CD4-positive, alpha-beta T cell treated with Interferon gamma for 1 hour (primary cell): ENCODE measurements around the gene KCND1.

Source experiments
- DNase-seq: peaks from one replicate; pipeline ENCODE4 v3.0.0-alpha.2; 2020

Gene KCND1

DNA sequence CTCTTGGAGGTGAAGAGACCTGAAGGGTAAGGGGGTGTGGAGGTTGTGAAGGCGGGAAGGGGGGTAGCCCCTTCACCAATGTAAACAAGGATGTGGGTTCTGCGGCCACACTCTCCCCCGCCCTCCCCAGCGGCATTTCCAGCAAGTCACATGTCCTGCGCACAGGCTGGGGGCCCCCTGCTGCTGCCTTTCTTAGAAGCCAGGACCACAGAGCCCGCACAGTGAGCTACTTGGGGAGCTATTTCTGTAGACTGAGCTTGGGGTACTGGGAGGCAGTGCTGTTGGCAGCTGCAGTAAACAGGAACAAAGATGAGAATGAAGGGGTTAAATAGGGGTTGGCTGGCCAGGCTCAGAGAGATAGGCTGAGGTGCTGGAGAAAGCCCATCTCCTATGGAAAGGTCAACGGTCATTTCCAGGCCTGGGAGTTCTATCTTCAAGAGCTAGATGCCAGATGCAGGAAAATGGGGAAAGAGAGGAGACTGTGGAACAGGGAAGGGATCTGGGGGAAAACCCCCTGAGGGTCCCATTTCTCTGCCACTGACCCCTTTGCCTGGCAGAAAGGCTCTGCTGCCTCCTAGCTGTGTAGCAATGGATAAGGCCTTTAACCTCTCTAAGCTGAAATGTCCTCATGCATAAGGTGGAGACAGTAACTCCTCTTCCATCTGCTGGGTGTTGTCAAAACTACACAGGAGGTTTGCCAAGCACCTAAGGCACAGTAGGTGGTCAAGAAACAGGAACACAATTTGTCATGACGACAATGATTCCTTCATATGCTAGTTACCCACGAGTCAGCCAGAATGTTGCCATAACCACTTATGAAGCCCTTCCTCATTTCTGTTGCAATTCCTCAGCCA lies 34.4 kb downstream of the KCND1 start:
- peak; percentile 95 for DNase-seq

DNA sequence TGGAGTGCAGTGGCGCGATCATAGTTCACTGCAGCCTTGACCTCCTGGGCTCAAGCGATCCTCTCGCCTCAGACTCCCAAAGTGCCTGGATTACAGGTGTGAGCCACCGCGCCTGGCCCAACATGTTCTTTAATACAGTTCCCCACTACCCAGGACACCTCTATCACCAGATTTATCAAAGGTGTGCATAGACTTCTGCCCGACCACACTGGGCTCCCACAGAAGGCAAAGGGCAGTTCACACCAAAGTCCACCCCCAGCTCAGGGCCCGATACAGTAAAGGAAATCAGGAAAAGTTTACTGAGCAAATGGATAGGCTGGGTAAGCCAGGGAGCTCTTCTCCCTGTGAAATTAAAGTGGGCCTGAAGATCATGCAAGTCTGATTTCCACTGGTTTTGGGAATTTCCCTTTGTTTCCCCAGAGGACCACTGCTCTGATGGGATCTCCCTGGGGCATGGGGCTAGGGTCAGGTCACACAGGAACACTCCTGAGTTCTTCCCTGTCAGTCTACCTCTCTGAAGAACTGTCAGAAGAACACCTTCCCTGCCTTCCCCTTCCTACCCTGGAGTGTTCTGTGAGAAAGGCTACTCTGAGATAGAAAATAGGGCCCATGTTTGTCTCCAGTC lies 35.1 kb downstream of the KCND1 start:
- no peak for DNase-seq

- DNase-seq = no peak
Measured at GRCh38 chrX:48935301-48935670, 36.4 kb downstream of the KCND1 start.

DNA sequence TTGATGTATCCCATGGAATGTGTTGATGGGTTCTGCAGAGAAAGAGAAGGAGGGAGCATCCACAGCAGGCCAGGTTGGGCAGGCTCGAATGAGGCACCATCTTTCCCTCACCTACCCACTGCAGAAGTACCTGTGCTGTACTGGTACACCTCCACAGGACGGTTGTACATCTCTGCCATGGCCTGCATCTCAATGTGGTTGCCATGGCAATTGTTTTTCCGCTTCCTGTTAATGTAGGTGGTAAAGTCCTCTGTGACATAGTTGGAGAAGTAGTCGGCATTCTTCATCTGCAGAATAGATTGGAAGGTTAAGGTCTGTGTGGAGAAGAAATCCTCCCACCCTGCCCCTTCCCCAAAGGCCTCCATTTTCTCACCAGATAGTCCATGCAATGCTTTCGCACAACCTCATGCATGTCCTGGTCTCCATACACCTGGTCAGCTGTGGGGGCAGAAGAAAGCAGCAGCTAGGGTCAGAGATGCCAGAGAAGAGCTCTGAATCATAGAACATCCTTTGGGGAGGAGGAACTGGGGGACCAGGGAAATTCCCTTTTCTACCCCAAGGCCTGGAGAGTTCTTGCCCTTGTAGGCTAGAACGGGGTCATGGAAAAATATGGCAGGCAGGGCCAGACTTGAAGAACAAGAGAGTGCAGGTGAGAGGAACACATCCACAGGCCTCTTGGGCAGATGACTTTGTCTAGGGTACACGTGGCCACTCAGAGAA lies 36.9 kb downstream of the KCND1 start:
- peak; percentile 66 for DNase-seq

DNA sequence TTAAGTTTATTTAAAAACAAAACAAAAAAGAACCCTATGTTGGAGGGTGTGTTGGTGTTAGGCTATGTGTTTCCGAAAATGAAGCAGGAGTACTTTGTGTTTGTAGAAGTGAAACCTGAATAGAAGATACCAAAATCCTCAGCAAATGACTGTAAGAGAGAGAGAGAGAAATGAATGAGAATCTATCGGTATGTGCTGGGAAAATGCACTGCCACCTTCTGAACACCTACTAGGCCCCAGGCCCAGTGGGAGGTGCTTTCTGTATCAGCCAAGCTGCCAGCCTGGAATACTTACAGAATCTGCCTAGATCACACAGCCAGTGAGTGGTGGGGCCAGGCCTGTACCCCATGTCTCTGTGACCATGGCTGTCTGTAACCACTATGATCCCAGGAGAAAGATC lies 37.9 kb downstream of the KCND1 start:
- DNase-seq = no peak

GRCh38 chrX:48927736-48928382 lies 43.8 kb downstream of the KCND1 start:
- no peak for DNase-seq

DNA sequence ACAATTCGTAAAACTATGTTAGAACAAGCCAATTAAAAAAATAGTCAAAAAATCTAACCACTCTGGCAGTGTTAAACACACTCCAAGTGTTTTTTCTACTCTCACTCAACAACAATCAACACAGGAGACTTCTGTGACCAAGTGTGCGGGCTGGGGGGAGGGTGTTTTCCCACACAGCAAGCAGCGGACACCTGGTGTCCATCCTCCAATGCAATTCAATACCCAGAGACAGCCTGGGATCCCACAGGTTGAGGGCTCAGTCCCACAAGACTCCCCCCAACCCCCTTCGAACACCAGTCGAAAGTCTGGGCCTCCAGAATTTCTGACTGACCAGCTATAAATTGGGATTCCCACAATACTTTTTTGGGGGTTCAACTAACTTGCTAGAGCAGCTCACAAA lies 44.5 kb downstream of the KCND1 start:
- DNase-seq = no peak

DNA sequence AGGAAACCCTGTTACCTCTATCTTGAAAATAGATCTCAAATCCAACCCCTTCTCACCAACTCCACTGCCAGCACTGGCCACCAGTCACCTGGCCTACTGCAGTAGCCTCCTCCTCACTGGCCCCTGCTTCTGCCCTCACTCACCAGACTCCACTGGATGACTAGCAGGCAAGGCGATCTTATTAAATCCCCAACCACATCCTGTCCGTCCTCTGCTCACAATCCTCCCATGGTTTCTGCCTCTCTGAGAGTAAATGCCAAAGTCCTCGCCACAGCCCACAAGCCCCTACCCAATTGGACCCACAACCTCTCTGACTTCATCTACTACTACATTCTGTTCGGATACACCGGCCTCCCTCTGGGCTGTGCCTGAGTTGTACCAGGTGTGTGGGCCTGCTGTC lies 47.4 kb downstream of the KCND1 start:
- DNase-seq = no peak

DNA sequence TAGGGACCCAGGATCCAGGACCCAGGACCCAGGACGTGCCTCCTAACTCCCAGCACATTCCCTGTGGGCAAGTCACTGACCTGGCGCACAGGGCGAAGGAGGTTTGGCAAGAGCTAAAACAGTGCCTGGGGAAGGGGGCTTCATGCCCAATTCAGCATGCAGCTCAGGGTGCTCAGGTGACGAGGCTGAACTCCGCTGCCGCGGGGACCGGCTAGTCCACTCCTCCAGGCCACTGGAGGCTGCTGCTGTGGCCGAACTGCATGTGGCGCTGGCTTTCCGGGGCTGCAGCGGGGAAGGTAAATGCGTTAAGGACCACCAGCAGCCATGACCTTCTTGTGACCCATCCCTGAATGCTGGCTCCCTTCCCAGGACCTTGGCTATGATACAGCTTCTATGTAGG lies 47.9 kb downstream of the KCND1 start:
- no peak for DNase-seq

DNA sequence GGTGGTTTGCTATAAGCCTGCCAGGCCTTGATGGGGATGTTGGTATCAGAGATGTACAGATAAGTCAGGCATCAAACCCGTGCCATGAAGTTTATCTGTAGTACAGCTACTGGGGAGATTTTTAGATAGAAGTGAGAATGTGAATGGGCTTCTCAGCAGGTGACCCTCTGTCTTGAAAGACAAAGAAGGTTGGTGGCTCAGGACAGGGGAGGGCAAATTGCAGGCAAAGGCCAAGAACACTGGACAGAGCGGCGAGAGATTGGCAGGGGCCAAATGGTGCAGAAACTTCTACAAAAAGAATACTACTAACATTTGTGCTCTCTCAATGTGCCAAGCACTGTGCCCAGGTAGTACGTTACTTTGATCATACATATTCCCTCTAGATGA lies 50.9 kb downstream of the KCND1 start:
- no peak for DNase-seq

DNA sequence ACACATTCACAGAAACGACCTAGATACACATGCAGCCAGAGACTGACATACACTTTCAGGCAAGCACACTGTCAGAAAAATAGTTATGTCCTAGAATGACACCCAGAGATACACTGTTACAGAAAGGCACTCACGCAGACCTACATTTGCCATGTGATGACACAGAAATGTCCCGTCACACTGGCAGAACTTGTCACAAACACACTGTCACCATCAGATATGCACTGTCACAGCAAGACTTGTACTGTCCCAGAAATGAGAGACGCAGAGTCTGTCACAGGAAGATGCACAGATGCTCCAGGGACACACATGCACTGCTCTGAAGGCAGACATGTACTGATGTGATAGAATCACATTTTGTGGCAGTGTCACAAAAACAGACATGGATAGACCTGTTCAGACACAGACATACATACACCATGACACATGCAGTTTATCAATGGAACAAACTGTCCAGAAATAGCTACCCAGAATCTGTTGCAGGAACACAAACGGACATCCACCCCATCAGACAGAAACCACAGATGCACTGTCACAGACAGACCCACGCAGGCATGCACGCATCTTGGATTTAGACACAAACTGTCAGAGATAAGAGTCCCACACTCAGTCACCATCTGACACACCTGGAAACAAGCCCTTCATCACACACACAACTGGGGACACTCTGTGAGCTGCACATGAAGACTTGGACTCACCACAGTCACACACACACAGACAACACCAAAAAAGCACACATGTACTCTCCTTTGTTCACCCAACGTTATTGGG lies 51.5 kb downstream of the KCND1 start:
- peak; percentile 37 for DNase-seq

DNA sequence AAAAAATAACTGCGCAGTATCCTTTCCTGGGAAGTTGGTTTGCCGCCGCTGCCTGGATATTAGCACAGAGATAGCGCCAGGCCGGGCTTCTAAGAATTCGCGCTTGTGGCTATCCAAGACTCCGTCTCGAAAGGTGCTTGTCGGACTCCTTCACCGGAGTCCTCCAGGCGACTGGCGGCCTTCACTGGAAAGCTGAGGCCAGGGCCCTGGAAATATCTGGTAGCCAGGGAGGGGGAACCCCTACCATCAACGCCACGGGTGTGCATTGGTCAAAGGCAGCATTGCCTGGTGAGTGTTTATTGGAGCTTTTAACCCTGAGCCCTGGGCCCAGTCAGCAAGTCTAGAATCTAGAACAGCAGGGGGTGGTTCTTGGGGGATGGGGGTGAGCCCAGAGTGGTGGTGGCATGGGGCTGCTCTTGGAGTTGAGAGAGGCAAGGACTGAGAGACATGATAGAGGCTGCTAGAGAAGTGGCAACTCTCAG lies 52.2 kb downstream of the KCND1 start:
- DNase-seq = peak; percentile 58

GRCh38 chrX:48918643-48919340 lies 52.9 kb downstream of the KCND1 start, which contains the start of gene PIM2:
PIM2 (minus strand) TSS chrX:48919024; CDS start chrX:48918834, 190 bp downstream.
- DNase-seq = peak; percentile 96

- DNase-seq = no peak
Measured at GRCh38 chrX:48918301-48918642, 53.4 kb downstream of the KCND1 start.

GRCh38 chrX:48917139-48918001 lies 54.3 kb downstream of the KCND1 start:
- peak; percentile 93 for DNase-seq

DNA sequence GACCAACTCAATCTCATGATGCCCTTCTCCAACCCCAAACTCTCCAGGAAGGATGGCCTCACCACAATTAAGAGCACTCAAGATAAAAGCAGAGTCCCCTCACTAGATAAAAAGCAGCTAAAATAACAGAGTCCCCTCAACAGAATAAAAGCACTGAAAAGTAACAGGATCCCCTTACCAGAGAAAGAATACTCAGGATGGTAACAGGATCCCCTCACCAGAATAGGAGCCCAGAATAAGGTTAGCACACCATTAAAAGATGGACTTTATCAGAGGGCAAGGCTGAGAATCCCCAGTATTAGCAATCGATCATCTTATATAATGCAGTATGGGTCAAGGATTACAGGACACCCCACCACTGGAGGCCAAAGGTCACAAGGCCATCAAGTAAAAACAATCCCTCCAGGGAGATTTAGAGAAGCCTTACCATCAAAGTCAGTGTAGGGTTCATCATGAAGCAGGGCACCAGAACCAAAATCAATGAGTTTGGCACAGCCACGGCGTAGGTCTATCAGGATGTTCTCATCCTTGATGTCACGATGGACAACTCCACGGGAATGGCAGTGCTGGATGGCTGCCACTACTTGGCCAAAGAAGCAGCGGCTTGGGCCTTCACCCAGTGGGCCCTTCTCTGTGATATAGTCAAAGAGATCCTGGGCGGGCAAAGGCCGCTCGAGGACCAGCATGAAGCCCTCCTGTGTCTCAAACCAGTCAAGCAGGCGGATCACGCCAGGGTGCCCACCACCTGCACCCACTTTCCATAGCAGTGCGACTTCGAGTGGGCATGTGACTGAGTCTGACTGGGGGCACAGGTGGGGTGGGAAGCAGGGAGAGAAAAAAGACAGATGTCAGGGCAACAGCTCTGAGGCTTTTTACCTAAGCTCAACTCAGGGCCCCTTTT lies 56.8 kb downstream of the KCND1 start:
- DNase-seq = no peak

- DNase-seq = no peak
Measured at GRCh38 chrX:48913605-48914366, 57.9 kb downstream of the KCND1 start.

DNA sequence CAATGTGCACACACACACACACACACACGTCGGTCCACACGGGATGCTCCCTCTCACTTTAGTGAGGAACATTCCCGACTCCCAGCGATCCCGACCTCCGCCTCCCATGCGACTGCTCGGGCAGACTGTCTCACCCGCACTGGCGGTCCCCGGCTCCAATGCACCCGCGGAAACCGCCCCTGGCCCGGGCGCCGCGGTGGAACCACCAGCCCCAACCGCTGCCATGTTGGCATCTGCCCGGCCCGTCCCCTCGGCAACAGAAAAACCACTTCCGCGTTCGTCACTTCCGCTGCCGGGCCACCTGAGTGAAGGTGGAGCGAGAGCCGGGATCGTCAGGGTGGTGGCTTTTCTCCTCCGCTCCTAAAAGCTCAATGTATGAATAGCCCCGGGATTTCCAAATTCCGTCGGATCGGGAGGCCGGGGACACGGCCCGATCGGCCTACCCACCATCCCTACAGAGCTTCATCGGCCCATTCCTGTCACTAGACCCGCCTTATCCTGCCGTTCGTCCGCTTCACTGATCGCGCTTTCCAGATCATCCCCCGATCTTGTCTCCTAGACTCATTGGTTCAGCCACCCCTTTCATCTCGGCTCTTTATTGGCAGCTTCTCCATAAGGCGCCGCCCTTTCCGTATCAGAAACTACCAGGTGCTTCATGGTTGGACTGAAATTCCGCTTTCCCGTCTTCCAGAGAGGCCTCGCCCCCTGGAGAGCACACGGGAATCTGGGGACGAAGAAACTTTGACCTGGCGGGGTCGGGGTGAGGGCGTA lies 60.0 kb downstream of the KCND1 start, which contains the start of gene SLC35A2:
Gene SLC35A2 (minus strand): TSS at position 235 of the 771 bp plus-strand sequence. CDS start 10 bp downstream, at position 225.
- peak; percentile 86 for DNase-seq
